RWPE1 (cell line): Measurements from ENCODE around the gene PATL2.

Experiments used
- CTCF ChIA-PET: fragments of 350-600 bp; sonication (Branson Sonifier 250); formaldehyde crosslinking; extraction: SDS; loops from one replicate; lab custom pipeline; 2021; lab: Yijun Ruan, JAX
- POLR2A ChIA-PET: fragments of 400-600 bp; formaldehyde crosslinking; extraction: SDS; loops from one replicate; lab custom pipeline; 2020; ENCODE audit warnings: antibody characterized with exemption; ENCODE audit not compliant: low non-redundant PET; lab: Yijun Ruan, JAX
- DNase-seq: peaks from one replicate; pipeline ENCODE4 v3.0.0; 2012; ENCODE audit warnings: low spot score
- H3K27ac ChIP-seq: fragments of 450-650 bp; 2 replicates; pipeline ENCODE4 v1.5.1; 2017
- TF ChIP-seq, protein P1 (sequence below): fragments of 450-650 bp; conservative IDR thresholded peaks from 2 replicates; pipeline ENCODE4 v1.5.1; 2017; ENCODE audit warnings: low read depth, mild to moderate bottlenecking

Gene PATL2

DNA sequence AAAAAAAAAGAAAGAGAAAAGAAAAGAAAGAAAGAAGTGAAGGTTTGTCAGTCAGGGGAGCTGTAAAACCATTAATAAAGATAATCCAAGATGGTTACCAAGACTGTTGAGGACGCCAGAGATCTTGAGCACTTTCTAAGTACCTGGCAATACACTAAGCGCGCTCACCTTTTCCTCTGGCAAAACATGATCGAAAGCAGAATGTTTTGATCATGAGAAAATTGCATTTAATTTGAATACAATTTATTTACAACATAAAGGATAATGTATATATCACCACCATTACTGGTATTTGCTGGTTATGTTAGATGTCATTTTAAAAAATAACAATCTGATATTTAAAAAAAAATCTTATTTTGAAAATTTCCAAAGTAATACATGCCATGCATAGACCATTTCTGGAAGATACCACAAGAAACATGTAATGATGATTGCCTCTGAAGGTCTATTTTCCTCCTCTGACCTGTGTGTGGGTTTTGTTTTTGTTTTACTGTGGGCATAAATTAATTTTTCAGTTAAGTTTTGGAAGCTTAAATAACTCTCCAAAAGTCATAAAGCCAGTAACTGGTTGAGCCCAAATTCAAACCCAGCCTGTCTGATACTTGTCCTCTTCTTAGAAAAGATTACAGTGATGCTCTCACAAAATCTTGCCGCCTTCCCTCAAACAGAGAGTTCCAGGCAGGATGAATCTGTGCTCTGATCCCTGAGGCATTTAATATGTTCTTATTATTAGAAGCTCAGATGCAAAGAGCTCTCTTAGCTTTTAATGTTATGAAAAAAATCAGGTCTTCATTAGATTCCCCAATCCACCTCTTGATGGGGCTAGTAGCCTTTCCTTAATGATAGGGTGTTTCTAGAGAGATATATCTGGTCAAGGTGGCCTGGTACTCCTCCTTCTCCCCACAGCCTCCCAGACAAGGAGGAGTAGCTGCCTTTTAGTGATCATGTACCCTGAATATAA is 2.2 kb upstream of the PATL2 start:
- CTCF ChIA-PET, result no interaction called here
- POLR2A ChIA-PET, result interaction anchor here (0.5 to 2.7 kb wide), 4 partner anchors 13 to 82 kb away, joined by 3 to 7 read pairs (median 4); no protein-coding TSS in a partner anchor
- TF ChIP-seq, protein P1, sequence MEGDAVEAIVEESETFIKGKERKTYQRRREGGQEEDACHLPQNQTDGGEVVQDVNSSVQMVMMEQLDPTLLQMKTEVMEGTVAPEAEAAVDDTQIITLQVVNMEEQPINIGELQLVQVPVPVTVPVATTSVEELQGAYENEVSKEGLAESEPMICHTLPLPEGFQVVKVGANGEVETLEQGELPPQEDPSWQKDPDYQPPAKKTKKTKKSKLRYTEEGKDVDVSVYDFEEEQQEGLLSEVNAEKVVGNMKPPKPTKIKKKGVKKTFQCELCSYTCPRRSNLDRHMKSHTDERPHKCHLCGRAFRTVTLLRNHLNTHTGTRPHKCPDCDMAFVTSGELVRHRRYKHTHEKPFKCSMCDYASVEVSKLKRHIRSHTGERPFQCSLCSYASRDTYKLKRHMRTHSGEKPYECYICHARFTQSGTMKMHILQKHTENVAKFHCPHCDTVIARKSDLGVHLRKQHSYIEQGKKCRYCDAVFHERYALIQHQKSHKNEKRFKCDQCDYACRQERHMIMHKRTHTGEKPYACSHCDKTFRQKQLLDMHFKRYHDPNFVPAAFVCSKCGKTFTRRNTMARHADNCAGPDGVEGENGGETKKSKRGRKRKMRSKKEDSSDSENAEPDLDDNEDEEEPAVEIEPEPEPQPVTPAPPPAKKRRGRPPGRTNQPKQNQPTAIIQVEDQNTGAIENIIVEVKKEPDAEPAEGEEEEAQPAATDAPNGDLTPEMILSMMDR, result peak; percentile 22
- peak overlapping the region; percentile 88 for H3K27ac ChIP-seq
- no peak for DNase-seq

DNA sequence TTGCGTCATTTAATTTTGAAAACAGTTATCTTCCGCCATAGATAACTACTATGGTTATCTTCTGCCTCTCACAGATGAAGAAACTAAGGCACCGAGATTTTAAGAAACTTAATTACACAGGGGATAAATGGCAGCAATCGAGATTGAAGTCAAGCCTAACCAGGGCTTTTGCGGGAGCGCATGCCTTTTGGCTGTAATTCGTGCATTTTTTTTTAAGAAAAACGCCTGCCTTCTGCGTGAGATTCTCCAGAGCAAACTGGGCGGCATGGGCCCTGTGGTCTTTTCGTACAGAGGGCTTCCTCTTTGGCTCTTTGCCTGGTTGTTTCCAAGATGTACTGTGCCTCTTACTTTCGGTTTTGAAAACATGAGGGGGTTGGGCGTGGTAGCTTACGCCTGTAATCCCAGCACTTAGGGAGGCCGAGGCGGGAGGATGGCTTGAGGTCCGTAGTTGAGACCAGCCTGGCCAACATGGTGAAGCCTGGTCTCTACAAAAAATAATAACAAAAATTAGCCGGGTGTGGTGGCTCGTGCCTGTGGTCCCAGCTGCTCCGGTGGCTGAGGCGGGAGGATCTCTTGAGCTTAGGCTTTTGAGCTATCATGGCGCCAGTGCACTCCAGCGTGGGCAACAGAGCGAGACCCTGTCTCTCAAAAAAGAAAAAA is 1.4 kb upstream of the PATL2 start:
- DNase-seq, result peak; percentile 63

DNA sequence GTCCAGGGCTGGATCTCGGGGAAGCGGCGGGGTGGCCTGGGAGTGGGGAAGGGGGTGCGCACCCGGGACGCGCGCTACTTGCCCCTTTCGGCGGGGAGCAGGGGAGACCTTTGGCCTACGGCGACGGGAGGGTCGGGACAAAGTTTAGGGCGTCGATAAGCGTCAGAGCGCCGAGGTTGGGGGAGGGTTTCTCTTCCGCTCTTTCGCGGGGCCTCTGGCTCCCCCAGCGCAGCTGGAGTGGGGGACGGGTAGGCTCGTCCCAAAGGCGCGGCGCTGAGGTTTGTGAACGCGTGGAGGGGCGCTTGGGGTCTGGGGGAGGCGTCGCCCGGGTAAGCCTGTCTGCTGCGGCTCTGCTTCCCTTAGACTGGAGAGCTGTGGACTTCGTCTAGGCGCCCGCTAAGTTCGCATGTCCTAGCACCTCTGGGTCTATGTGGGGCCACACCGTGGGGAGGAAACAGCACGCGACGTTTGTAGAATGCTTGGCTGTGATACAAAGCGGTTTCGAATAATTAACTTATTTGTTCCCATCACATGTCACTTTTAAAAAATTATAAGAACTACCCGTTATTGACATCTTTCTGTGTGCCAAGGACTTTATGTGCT is 721 bp upstream of the PATL2 start:
- peak overlapping the region; percentile 88 for H3K27ac ChIP-seq
- TF ChIP-seq, protein P1, result no peak
- ChIA-PET CTCF (interaction anchor here (0.9 kb wide), 1 partner anchor 27 kb away, joined by 3 read pairs; no protein-coding TSS in a partner anchor), POLR2A (interaction anchor here (0.5 to 2.7 kb wide), 6 partner anchors 15 to 505 kb away, joined by 3 to 14 read pairs (median 5); partner anchors contain the start of gene SPG11)
- no peak for DNase-seq

More for the DNA sequence above, 1.4 kb upstream of the PATL2 start:
- H3K27ac ChIP-seq, result peak overlapping the region; percentile 88
- TF ChIP-seq, protein P1, result no peak
- CTCF ChIA-PET, result interaction anchor here (0.9 kb wide), 1 partner anchor 26 kb away, joined by 3 read pairs; no protein-coding TSS in a partner anchor
- POLR2A ChIA-PET, result interaction anchor here (0.5 to 2.7 kb wide), 4 partner anchors 14 to 81 kb away, joined by 3 to 14 read pairs (median 6); partner anchors contain the start of gene SPG11

DNA sequence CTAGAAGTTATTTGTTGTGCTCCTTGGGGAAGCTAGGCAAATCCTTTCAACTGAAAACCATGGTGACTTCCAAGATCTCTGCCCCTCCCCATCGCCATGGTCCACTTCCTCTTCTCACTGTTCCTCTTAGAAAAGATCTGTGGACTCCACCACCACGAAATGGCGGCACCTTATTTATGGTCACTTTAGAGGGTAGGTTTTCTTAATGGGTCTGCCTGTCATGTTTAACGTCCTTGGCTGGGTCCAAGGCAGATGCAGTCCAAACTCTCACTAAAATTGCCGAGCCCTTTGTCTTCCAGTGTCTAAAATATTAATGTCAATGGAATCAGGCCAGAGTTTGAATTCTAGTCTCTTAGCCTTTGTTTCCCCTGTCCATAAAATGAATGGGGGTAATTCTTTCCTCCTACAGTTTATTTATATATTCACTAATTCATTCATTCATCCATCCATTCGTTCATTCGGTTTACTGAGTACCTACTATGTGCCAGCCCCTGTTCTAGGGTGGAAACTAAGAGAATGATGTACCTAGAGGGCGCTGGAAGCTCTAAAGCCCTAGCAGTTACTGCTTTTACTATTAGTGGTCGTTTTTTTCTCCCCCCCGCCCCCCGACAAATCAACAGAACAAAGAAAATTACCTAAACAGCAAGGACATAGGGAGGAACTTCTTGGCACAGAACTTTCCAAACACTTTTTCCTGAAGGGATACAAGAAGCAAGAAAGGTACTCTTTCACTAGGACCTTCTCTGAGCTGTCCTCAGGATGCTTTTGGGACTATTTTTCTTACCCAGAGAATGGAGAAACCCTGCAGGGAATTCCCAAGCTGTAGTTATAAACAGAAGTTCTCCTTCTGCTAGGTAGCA is 657 bp downstream of the PATL2 start:
- TF ChIP-seq, protein P1, result peak; percentile 61
- POLR2A ChIA-PET, result interaction anchor here (0.5 to 2.7 kb wide), 5 partner anchors 17 to 204 kb away, joined by 4 to 14 read pairs (median 5); partner anchors contain the start of gene SPG11
- no peak for DNase-seq
- peak overlapping the region; percentile 88 for H3K27ac ChIP-seq
- CTCF ChIA-PET, result interaction anchor here (0.6 to 0.7 kb wide), 4 partner anchors 15 to 421 kb away, joined by 3 to 6 read pairs (median 3); no protein-coding TSS in a partner anchor

DNA sequence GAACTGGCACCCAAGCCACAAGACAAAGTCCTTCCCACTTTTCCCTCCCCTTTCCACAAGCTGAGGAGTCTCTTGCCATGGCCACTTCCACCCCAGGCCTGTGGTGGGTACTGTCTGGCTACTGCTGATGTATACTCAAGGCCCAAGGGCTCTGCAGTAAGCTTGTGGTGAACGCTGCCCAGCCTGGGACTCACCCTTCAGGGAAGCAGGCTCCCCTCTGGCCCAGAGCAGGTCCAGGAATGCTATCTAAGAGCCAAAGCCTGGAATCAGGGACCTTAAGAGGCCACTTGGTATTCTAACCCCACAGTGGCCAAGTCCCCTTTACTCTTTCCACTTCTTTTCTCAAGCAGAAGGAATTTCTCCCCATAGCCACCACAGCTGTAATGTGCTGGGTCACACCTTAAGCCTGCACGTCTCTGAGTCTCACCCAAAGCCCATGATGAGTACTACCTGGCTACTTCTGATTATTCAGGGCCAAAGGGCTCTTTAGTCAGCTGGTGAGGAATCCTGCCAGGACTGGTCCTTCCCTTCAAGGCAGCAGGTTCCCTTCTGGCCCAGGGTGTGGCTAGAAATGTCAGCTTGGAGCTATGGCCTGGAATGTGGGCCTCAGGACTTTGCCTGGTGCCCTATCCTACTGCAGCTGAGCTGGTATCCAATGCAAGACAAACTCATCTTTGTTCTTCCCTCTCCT is 4.0 kb downstream of the PATL2 start:
- TF ChIP-seq, protein P1, result no peak
- POLR2A ChIA-PET, result no interaction called here
- CTCF ChIA-PET, result interaction anchor here (0.5 to 1.1 kb wide), 2 partner anchors 31 to 52 kb away, joined by 3 read pairs; no protein-coding TSS in a partner anchor
- H3K27ac ChIP-seq, result 0 out of 2 replicates have a peak overlapping the region, but pooled peaks have one; percentile 5
- no peak for DNase-seq
